Inflammatory macrophage treated with lipopolysaccharide for 4 hours (primary cell): Measurements from ENCODE around the gene PRKAG2.

ENCODE experiments used
- DNase-seq: peaks from one replicate; pipeline ENCODE4 v3.0.0-alpha.2; 2020

PRKAG2 gene

GRCh38 chr7:151599401-151600227 is 277.3 kb downstream of the PRKAG2 start:
- no peak for DNase-seq

DNA sequence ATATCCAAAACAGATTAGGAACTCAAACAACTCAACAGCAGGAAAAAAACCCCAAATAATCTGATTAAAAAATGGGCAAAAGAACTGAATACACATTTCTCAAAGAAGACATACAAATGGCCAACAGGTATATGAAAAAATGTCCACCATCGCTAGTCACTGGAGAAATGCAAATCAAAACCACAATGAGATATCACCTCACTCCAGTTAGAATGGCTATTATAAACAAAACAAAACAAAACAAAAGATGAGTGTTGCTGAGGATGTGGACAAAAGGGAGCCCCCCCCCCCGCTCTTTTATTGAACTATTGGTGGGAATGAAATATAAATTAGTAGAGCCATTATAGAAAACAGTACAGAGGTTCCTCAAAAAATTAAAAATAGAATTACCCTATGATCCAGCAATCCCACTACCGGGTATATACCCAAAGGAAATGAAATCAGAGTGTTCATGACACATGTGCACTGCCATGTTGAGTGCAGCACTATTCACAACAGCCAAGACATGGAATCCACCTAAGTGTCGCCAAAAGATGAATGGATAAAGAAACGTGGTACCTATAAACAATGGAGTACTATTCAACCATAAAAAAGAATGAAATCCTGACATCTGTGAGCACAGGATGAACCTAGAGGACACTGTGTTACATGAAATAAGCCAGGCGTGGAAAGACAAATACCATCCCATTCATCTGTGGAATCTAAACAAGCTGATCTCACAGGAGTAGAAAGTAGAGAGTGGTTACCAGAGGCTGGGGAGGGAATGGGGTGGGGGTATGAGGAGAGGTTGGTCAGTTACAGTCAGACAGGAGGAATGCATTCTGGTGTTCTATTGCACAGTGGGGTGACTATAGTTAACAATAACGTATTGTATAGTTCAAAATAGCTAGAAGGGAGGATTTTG is 279.1 kb downstream of the PRKAG2 start:
- no peak for DNase-seq

- DNase-seq, result peak; percentile 33
Observed at GRCh38 chr7:151595702-151596350, 281.1 kb downstream of the PRKAG2 start.

- DNase-seq, result no peak
Observed at GRCh38 chr7:151592868-151593486, 283.9 kb downstream of the PRKAG2 start.

- DNase-seq, result no peak
Observed at GRCh38 chr7:151592330-151592729, 284.6 kb downstream of the PRKAG2 start.

DNA sequence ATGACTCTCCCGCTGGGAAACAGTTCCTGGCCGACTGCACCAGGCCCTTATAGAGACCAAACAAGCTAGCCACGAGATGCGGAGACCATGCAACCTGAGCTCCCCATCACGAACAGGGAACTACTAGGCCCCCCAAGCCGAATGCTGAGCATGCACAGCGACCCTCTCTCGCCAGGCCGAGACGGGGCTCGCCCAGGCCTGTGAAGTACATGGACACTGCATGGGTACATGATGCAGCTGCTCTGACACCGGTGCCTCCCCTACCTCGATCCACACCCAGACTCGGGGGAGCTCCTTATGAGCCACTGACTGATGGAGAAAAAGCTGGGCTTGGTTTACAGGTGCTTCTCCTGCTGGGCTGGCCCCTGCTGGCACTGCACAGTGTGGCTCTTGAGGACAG is 285.0 kb downstream of the PRKAG2 start:
- no peak for DNase-seq

DNA sequence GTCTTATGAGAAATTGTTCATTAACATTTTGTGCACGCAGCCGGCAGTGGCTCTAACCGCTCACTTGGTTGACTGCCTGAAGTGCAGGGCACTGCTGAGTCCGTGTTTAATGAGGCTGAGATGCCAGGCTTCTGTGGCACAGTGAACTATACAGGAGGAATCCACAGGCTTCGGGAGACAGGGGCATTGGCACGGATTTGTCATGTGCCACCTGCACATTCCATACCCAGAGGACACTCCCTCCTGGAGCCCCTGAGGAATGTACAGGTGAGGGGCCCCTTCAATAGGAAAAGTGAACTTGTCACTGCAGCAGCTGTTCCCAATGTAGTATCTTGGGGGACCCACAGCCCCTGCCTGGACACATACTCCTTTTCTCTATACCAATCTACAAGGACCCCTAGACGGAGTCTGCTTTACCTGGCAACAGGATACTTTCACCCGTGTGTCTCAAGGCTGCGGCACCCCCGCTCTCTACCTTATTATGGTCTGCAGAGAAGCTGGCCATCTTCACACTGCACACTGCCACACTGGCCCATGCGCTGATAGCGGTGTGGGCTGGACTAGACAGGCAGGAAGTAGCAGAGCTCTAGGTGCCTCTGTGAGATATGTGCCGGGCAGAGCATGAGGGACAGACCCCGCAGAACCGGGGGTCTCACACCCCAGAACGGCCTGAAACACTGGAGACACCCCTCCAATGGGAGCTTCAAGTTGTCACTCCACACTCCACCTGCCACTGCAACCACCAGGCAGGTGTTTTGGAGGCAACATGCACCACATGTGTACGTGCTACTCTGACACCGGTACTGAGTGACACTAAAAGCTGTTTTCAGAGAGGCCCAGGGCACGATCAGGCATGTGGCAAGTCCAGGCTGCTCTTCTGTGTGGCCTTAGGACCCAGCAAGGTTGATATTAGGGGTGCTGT is 285.8 kb downstream of the PRKAG2 start:
- DNase-seq, result no peak

- no peak for DNase-seq
Observed at GRCh38 chr7:151590071-151590849, 286.7 kb downstream of the PRKAG2 start.

DNA sequence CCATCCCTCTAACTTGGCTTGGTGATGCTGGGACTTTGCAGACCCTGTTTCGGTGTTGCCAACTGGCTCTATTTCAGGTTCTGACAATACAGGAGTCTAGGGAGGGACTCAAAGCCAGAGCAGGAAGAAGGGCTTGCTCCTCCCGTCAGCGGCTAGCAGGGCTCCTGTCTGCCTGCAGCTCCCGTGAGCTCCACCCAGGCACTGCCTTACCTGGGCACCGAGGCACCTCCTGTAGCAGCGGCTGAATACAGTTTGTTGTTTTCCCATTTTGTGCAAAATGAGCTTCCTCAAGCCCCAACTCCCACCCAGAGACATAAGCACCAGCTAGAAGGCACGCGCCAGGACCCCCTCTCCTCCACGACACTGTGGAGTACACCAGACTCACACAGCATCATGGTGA is 287.9 kb downstream of the PRKAG2 start:
- no peak for DNase-seq

DNA sequence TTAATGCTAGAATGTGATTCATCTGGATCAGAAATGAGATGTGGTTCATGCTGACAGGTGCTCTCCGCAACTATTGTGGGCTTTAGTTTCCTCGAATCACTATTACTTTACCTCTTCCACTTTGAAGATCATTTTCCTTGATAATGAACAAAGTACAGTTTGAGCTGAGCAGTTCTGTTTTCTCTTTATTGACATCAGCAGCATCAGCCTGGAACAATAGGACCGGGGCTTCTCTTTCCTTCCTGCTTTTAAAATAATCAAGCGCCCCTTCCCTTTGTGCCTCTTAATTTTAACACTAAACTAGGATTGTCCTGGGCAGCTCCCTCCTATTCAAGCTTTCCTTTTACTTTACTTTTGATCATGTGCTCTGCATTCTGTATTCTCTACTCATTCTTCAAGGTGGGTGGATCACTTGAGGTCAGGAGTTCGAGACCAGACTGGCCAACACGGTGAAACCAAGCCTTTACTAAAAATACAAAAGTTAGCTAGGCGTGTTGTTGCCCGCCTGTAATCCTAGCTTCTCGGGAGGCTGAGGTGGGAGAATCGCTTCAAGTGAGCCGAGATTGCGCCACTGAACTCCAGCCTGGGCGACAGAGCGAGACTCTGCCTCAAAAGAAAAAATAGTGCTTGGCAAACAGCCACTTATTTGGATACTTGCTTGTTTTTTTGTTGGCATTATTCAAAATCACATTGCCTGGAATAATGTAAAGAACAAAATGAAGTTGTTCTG is 290.2 kb downstream of the PRKAG2 start:
- DNase-seq, result no peak

- no peak for DNase-seq
Observed at GRCh38 chr7:151585744-151586393, 291.0 kb downstream of the PRKAG2 start.

- no peak for DNase-seq
Observed at GRCh38 chr7:151581741-151582140, 295.2 kb downstream of the PRKAG2 start.

DNA sequence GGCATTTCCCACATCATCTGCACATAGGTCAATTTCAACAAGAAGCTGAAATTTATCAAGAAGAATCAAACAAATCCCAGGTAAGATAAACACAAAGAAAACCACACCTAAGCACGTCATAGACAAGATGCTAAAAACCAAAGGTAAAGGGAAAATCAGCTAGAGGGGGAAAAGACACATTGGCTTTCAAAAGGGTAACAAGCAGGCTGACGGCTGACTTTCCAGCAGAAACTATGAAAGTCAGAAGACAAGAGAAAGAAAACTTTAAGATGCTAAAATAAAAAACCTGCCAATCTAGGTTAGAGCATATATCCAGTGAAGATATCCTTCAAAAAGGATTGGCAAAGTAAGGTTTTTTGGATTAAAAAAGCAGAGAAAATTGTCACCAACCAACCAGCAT is 297.3 kb downstream of the PRKAG2 start:
- DNase-seq, result no peak

GRCh38 chr7:151575410-151575809 is 301.5 kb downstream of the PRKAG2 start:
- no peak for DNase-seq

GRCh38 chr7:151573046-151573445 is 303.9 kb downstream of the PRKAG2 start:
- DNase-seq, result peak; percentile 60

GRCh38 chr7:151572136-151572535 is 304.8 kb downstream of the PRKAG2 start:
- no peak for DNase-seq

DNA sequence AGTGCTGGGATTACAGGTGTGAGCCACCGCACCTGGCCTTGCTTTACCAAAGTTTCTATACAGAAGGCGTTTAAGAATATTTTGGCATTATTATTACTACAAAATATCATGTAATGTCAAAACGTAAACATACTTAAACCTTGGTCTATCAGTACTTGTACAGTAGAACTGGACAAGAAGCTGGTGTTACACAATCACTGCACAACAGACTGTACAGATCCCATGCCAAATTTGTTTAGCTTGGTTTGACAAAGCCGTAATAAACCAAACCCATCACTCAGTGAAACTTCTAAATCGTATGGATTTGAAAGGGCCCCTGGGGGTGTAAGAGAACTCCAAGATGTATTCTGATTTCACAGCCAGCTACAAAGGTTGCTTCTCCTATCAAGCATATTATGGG is 305.4 kb downstream of the PRKAG2 start:
- no peak for DNase-seq

DNA sequence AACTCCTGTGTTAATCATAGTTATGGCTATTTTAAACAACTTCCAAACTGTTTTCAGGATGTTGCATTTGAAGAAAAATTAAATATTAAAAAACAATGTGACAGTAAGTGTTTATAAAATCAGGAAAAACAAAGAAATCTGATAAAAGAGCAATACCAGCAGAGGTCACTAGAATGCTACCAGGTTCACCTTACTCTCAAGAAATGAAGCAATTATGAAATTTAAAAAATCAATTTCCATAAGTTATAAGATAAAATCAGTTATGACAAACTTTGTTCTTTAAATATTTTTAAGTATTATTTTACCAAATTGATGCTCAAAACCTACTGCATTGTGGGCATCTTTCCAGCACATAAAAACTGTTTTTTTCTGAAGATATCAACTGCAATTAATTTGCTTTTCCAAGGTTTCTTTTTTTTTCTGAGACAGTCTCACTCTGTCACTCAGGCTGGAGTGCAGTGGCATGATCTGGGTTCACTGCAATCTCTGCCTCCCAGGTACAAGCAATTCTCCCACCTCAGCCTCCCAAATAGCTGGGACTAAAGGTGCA is 306.5 kb downstream of the PRKAG2 start:
- DNase-seq, result no peak
